GM19397 (cell line): Measurements from ENCODE around the gene HOMER3.
"Not testable (repeated sequence)": the region's sequence is repeated elsewhere in the genome, so short reads cannot be mapped to it uniquely, and the experiment has no call there.

ENCODE experiments used
- ATAC-seq: cut with Tn5 transposase; IDR thresholded peaks from one replicate; pipeline ENCODE4 v1.9.1; 2021; ENCODE audit warnings: mild to moderate bottlenecking, moderate library complexity; ENCODE audit not compliant: unreplicated experiment

Gene HOMER3

GRCh38 chr19:18924684-18925213, 16.3 kb downstream of the HOMER3 start:
- ATAC-seq = no peak

- no peak for ATAC-seq
Observed at GRCh38 chr19:18922228-18922985, 18.6 kb downstream of the HOMER3 start.

- no peak for ATAC-seq
Observed at GRCh38 chr19:18921593-18921992, 19.4 kb downstream of the HOMER3 start.

GRCh38 chr19:18920400-18920799, 20.6 kb downstream of the HOMER3 start:
- ATAC-seq = no peak

GRCh38 chr19:18919900-18920214, 21.2 kb downstream of the HOMER3 start:
- ATAC-seq = no peak

- ATAC-seq = peak; percentile 91
Observed at GRCh38 chr19:18919086-18919899, 21.7 kb downstream of the HOMER3 start, which contains the start of the genes COPE and DDX49. TSS of gene COPE (minus strand) at chr19:18919387. CDS start at chr19:18919348, 39 bp downstream. TSS of gene DDX49 (plus strand) at chr19:18919715. CDS start at chr19:18919742, 27 bp downstream.

GRCh38 chr19:18917593-18917992, 23.4 kb downstream of the HOMER3 start:
- not testable (repeated sequence) for ATAC-seq

- ATAC-seq = no peak
Observed at GRCh38 chr19:18915639-18916038, 25.4 kb downstream of the HOMER3 start.

GRCh38 chr19:18913466-18913865, 27.6 kb downstream of the HOMER3 start:
- no peak for ATAC-seq

- ATAC-seq = no peak
Observed at GRCh38 chr19:18912933-18913332, 28.1 kb downstream of the HOMER3 start.

- ATAC-seq = no peak
Observed at GRCh38 chr19:18910801-18911436, 30.1 kb downstream of the HOMER3 start.

- no peak for ATAC-seq
Observed at GRCh38 chr19:18910010-18910409, 31.0 kb downstream of the HOMER3 start.

- no peak for ATAC-seq
Observed at GRCh38 chr19:18908917-18909619, 31.9 kb downstream of the HOMER3 start.

GRCh38 chr19:18906605-18907519, 34.2 kb downstream of the HOMER3 start:
- no peak for ATAC-seq

GRCh38 chr19:18905513-18906236, 35.3 kb downstream of the HOMER3 start:
- no peak for ATAC-seq

GRCh38 chr19:18905058-18905456, 36.0 kb downstream of the HOMER3 start:
- ATAC-seq = no peak

- ATAC-seq = no peak
Observed at GRCh38 chr19:18904334-18905057, 36.5 kb downstream of the HOMER3 start.
